EH (cell line): ENCODE measurements around the gene KANSL1.
A peak's percentile ranks its signal among the peaks of the same experiment; 100 is the strongest.
"Not testable (repeated sequence)": the region's sequence is repeated elsewhere in the genome, so short reads cannot be mapped to it uniquely, and the experiment has no call there.

Experiments
- DNase-seq: peaks from one replicate; pipeline ENCODE4 v3.0.0-alpha.2; 2015; ENCODE audit warnings: low read depth

Gene KANSL1

DNA sequence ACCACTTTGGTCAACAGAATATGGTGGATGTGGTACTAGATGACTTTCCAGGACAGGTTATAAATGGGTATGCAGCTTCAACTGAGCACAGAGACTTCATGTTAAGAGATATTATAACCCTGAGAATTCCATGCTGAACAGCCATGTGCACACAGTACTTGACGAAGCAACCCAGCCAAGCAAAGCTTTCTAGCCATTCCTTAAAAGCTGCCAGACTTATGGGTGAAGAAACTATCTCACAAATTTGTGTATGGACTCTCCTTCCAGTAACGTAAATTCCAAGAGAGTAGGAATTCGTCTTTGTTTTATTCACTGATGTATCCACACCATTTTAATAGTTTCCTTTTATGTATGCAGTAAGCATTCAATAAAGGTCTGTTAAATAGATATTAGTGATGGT is 76.1 kb downstream of the KANSL1 start:
- DNase-seq = no peak

GRCh38 chr17:46115699-46116098 is 77.5 kb downstream of the KANSL1 start:
- DNase-seq = peak; percentile 48

DNA sequence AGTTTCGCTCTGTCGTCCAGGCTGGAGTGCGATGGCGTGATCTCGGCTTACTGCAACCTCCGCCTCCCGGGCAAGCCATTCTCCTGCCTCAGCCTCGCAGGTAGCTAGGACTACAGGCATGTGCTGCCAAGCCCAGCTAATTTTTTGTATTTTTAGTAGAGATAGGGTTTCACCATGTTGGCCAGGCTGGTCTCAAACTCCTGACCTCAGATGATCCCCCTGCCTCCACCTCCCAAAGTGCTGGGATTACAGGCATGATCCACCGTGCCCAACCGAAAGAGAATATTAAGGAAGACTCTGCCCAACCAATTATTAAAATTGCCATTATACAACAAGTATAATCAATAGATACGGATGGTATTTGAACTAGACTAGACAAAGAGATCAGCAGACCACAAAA is 82.0 kb downstream of the KANSL1 start:
- not testable (repeated sequence) for DNase-seq

DNA sequence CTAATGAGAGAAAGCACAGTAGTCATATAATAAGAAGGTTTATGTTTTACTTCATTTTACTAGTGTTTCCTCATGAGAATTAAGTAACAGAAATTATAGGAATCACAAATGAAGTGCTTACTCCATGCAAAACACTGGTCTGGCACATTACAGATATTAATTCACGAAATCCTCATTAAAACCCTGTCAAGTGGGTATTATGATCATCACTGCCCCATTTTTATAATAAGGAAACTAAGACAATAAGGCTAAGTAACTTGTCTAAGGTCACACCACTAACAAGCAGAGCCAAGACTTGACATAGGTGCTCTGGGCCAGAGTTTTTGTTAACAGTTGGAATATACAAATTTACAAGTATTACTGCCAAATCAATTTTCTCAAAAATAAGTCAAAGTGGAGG is 83.0 kb downstream of the KANSL1 start:
- no peak for DNase-seq

DNA sequence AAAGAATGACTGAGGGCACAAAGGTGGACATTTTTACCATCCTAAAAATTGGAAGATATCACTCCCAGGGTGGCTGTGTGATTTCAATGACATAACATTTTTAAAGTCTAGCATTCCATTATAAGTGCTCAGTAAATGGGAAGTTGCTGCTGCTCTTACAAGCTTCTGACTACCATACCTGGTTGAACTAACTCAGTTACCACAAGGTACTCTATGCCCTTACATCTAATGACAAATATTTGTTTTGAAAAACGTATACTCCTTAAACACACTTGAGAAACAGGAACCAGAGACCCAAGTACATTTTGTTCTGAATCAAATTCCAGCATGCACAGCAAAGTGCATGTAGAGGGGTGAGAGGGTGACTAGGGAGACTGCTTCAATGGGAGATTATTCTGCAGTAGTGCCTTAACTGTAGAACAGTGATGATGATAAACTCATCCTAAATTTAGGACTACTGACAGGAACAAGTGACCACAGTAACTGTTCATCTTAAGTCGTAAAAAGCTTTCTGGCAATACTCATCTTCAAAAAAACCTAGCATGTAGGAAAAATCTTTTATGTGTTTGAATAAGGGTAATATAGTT is 83.5 kb downstream of the KANSL1 start:
- peak; percentile 50 for DNase-seq

DNA sequence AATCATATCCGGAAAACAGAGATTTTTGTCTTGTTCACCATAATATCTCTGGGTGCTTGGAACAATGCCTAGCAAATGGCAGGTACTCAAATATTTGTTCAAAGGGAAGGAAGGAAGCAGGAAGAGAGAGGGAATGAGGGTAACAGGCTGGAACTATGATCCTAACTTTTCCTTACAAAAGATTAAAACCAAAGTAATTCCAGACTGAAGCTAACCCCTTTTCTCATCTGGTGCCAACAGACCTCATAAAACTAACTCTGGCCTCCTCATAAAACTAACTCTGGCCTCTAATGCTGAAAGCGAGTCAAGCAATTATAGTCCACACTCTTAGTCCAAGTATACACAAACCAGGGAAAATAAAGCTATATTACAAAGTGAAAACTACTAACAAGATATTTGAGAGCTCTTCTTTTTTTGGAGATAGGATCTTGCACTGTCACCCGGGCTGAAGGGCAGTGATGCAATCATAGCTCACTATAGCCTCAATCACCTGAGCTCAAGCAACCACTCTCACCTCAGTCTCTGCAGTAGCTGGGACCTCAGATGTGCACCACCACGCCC is 84.6 kb downstream of the KANSL1 start:
- DNase-seq = peak; percentile 51

- no peak for DNase-seq
These were observed 85.1 kb downstream of the KANSL1 start for GRCh38 chr17:46108120-46108519.

DNA sequence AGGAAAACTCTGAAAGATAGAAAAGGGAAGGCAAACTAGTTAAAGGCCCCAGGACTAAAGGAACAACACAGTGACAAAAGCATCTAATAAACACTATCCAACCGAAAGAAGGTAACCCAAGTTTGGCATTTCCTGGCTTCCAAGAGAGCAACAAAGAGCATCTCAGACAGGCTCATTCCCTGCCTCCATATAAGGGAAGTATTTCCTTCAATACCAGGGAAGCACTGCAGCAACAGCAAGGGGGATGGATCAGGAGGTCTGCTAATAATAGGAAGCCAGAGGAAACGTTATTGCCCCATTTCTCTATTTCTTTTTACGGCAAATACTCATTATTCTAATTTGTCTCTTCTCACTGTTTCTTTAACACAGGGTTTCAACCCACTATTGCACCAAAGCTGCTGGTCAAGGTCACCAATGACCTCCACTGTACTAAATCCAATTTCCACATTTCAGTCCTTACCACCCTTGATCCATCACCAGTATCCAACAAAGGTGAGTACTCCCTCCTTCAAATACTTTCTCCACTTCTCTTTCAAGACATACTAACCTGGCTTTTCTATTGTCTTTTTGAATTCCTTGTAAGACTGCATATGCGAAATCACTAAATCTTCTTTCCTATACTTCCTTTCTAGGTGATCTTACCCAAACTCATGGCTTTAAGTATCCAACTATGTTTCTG is 86.1 kb downstream of the KANSL1 start:
- peak; percentile 50 for DNase-seq

- DNase-seq = not testable (repeated sequence)
These were observed 90.4 kb downstream of the KANSL1 start for GRCh38 chr17:46102806-46103205.

DNA sequence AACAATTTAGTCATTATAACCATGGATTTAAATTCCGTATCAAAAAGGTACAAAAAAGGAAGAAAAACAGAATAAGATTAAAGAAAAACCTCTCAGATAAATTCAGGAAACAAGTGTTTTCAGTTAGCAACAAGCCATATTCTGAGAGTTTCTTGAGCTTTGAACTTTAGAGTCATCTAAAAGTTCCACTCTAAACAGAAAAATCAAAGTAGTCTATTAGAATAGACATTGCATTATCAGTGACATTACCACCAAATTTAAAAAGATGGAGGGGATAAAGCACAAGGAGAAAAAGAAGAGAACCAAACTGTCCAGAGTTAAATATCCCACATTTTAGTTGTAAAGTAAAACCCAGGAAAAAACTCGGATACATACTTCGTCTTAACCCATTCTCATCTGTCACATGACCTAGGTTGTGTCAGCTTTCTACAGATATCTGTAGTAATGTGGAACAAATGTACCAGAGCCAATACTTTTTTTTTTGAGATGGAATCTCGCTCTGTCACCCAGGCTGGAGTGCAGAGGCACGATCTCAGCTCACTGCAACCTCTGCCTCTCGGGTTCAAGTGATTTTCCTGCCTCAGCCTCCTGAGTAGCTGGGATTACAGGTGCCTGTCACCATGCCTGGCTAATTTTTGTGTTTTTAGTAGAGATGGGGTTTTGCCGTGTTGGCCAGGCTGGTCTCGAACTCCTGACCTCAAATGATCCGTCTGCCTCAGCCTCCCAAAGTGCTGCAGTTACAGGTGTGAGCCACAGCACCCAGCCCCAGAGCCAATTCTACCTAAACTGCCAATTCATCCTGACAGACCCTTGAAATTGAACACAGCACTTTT is 91.2 kb downstream of the KANSL1 start:
- DNase-seq = peak; percentile 29

DNA sequence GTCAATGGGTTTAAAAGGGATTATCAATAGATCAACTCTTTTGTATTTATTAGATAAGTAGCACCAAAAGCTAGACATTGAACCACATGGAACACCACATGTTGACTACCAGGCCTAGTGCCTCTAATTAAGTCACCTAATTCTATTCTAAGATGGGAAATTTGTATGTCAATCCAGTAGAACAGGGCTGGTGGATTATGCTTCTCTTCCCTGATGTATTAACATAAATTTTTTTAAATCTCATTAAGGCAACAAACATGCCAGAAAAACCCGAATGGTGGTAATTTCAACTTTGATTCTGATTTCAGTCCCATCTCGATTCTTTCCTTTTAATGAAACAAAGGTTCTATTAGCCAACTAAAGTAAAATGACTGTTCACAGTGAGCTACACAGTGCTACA is 92.6 kb downstream of the KANSL1 start:
- DNase-seq = no peak

- no peak for DNase-seq
These were observed 93.4 kb downstream of the KANSL1 start for GRCh38 chr17:46099865-46100264.

DNA sequence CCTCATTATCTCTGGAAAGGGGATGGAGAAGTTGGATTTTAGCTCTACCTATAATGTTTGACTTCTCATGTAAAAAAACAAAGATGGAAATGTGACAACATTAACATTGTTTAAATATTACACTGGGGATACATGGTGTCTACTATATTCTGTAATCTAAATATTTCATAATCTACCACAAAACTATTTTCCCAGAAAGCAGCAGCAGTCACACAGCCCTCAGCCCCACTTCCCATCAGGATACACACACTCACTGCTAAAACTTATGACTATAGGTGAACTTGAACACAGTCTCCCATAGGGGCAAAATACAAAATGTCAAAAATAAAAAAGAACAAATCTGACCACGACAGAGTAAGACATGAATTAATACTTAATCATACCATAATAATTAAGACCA is 95.7 kb downstream of the KANSL1 start:
- DNase-seq = peak; percentile 41

DNA sequence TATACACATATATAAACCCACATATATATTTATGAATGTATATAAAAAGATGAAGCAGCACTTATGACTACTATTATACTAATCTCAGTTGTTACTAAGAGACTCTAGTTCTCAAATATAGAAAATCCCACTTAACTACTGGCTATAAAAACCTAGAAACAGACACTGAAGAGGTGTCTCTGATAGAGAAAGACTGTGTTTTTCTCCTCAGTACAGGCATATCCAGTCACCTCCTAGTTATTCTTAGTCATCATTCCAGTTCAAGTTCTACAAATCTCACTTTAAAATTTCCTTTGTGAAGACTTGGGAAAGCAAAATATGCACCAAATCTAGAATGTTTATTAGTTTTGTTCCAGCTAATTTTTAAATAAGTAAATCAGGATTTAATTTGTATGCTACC is 100.2 kb downstream of the KANSL1 start:
- peak; percentile 54 for DNase-seq

DNA sequence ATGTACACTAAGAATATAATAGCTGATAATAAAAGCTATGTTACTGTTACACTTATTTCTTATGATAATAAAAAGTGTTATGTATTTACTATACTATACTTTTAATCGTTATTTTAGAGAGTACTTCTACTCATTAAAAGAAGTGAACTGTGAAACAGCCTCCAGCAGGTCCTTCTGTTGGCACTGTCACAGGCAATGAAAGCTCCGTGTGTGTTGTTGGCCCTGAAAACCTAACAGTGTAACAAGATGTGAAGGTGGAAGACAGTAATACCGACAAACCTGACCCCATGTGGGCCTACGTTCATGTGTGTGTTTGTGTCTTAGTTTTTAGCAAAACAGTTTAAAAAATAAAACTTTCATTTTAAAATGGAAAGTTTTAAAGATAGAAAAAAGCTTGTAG is 102.4 kb downstream of the KANSL1 start:
- DNase-seq = no peak

DNA sequence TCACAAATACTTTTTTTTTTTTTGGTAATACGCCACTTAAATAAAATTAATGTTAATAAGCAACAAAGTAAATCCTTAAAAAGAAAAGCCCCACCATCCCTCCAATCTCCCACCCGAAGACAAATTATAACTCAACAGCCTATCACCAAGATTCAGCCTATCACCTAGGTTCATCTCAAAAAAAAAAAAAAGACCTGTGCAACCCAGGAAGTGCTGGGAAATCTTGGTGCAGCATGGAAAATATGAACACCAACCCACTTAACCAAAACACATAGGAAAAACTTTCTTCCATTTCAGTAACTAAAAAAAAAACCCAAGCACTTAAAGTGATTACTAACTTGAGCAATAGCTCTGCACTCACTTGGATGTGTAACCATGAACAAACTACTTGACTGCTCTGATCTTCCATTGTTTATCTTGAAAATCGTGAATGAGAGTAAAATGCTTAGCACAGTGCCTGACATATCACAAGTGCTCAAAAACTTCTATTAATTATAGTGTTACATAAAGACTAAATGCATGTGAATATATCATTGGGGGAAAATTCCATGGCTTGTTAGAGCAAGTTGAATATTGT is 103.8 kb downstream of the KANSL1 start:
- DNase-seq = no peak

DNA sequence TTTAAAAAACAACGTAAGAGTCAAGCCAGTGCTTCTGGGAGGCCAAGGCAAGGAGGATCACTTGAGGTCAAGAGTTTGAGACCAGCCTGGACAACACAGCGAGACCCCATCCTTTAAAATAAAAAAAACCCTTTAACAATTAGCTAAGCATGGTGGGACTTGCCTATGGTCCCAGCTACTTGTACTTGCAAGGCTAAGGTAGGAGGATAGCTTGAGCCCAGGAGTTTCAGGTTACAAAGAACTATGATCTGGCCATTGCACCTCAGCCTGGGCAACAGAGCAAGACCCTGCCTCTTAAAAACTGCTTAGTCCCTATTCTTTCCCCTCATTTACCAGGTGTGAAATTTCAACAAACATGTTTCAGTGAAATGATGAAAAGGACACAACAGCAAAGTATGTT is 104.6 kb downstream of the KANSL1 start:
- no peak for DNase-seq

DNA sequence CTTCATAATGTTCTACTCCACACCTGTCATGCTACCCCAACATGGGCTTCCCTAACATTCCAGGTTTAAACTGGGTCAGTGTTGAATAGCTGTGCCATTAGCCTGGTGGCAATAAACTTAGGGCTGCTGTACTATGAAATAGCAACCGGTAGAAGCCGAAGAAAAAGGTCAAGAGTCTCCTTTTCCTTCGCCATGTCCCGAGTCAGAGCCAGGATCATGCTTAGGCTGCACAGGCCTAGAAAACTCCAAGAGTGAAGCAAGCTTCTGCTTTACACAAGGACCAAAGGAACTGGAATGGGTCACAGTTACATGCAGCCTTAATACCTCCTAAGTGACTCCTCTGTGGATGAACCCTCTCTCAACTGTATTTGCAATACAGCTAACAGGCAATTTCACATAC is 105.4 kb downstream of the KANSL1 start:
- DNase-seq = not testable (repeated sequence)

GRCh38 chr17:46086821-46087220 is 106.4 kb downstream of the KANSL1 start:
- no peak for DNase-seq

DNA sequence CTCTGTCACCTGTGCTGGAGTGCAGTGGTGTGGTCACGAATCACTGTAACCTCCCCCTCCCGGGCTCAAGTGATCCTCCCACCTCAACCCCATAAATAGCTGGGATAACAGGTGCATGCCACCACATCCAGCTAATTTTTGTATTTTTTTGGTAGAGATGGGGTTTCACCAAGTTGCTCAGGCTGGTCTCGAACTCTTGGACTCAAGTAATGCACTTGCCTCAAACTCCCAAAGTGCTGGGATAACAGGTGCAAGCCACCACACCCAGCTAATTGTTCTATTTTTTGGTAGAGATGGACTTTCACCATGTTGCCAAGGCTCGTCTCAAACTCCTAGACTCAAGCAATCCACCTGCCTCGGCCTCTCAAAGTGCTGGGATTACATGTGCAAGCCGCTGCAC is 107.7 kb downstream of the KANSL1 start:
- DNase-seq = no peak

GRCh38 chr17:46082257-46082656 is 111.0 kb downstream of the KANSL1 start:
- DNase-seq = no peak

DNA sequence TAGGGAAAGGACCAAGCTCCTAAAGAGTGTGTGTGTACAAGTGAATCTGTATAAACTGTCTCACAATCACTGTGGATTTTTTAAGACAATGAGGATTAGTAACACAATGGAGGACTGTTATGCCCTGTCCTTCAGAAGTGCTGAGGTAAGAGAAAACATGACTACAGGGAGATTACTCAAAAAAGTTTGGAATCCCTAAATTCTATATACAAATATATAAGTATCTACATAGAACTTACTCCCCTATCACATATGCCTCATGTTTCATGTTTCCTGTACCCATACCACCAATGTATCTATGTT is 112.3 kb downstream of the KANSL1 start:
- no peak for DNase-seq
